HG03378 (cell line): Measurements from ENCODE around the gene MIF4GD.

Source experiments
- ATAC-seq: cut with Tn5 transposase; IDR thresholded peaks from one replicate; pipeline ENCODE4 v1.9.1; 2021; ENCODE audit warnings: mild to moderate bottlenecking, moderate library complexity; ENCODE audit not compliant: unreplicated experiment

MIF4GD gene

GRCh38 chr17:75238684-75239191, 32.3 kb downstream of the MIF4GD start:
- no peak for ATAC-seq

- no peak for ATAC-seq
Measured at GRCh38 chr17:75238020-75238580, 32.9 kb downstream of the MIF4GD start.

DNA sequence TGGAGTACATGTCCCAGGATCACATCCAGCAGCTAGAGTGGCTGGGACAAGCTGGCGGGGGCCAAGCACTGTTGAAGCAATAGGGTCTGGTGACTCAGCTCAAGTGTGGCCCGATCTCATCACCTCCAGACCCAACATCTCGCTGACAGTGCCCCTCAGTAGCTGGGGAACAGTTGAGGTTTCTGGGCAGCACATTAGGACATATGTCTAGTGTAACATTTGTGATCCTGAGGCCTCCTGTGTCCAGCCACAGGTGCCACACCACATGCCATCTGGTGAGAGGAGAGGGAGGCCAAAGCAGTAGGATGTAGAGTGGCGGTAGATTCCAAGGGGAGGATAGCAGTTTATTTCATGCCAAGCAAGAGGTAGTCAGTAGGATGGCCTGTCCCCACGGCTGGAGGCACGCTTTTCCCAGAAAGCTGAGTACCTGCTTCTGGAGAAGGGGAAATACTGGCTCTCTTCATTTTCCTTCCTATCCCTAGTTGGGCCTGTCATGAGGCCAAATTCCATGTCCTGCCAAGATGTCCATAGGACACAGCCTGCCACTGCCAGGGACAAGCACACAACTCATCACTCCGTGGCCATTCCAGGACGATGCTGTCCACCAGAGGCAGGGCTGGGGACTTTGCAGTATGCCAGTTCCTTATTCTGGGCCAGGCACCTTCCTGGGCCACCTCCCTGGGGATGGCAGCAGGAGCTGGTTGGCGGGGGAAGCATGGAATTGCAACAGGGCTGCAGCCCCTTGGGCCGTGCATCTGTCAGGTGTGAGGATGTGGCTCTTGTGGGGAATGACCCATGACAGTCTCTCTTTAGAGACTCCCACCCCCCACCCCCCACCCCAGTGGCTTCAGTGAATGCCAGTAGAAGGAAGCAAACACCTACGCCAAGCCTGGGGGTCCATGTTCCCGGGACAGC, 33.7 kb downstream of the MIF4GD start:
- ATAC-seq: no peak

DNA sequence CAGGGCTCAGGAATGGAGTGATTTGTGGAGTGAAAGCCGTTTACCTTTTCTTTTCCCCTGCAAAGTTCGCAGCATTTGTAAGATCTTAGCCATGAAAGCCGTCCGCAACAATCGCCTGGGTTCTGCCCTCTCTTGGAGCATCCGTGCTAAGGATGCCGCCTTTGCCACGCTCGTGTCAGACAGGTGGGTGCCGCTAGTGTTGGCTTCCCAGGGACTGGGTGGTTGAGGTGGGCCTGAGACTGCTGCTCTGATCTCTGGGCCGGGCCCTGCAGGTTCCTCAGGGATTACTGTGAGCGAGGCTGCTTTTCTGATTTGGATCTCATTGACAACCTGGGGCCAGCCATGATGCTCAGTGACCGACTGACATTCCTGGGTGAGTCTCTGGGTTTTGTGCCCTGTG, 38.2 kb downstream of the MIF4GD start:
- ATAC-seq: no peak

GRCh38 chr17:75231741-75232464, 39.1 kb downstream of the MIF4GD start:
- ATAC-seq: no peak

- no peak for ATAC-seq
Measured at GRCh38 chr17:75231071-75231470, 40.0 kb downstream of the MIF4GD start.

DNA sequence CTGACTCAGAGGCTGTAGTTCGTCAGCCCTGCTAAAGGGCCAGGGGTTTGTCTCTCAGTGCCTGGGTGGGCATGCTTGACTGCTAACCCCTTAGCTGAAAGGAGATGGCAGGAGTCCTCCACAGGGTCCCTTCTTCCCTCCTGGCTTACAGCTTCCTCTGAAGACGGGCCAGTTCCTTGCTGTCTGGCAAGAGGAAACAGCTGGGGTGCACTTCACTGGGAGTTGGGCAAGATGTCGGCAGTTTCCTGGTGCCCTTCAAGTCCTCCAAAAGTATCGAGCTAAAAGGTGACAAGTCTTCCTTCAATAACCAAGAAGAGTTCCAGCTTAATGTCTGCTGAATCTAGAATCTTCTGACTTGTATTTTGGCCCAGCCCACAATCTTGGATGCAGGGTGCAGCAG, 42.2 kb downstream of the MIF4GD start:
- ATAC-seq: no peak

DNA sequence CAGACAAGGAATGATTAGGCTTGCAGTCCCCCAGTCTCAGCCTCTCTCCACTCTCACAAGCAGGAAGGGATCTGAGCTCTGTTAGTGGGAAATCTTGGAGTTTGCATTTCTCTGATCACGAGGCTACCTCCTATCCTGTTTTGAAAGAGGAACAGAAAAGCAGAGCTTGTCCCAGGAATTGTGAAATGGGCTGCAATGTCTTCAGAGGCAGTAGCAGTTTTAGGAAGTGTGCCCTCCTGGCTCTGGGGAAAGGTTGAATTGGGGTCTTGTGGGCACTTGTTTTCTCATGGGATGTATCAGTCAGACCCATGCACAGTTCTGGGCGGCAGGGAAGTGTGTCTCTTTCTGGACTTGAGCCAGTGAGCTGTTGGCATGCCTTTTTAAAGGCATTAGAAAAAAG, 42.7 kb downstream of the MIF4GD start:
- ATAC-seq: no peak

DNA sequence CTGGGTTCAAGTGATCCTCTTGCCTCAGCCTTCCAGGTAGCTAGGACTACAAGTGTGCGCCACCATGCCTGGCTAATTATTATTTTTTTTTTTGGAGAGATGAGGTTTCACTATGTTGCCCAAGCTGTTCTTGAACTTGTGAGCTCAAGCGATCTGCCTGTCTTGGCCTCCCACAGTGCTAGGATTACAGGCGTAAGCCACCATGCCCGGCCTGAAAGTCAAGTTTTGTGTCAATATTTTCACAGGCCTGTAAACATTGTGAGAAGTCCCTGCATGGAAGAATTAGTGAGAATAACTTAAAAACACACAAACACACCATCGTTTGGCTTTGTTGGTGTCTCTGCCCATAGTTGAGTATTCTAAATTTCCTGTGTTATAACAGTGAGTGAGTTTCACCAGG, 43.3 kb downstream of the MIF4GD start:
- no peak for ATAC-seq

GRCh38 chr17:75225016-75225415, 46.0 kb downstream of the MIF4GD start:
- ATAC-seq: no peak

GRCh38 chr17:75219815-75220214, 51.2 kb downstream of the MIF4GD start:
- no peak for ATAC-seq

- ATAC-seq: no peak
Measured at GRCh38 chr17:75218131-75218530, 52.9 kb downstream of the MIF4GD start.
